Neural cell (in vitro differentiated cells): Measurements from ENCODE around the gene SHOX. TPM values are rescaled to one million over a fixed set of nuclear protein-coding genes. Genes with fewer than 3 reads are reported as not detected.

Experiments
- H2AFZ ChIP-seq: fragments of 200-600, 300-800 bp; sonication (generic), shearing (Covaris generic); 2 replicates; pipeline ENCODE4 v1.6.0; 2014; ENCODE audit warnings: low read depth, mild to moderate bottlenecking, antibody characterized with exemption, low read length, moderate library complexity
- H3F3A ChIP-seq: fragments of 200-600 bp; shearing (Covaris generic); 2 replicates; pipeline ENCODE4 v1.6.1; 2016; ENCODE audit warnings: mild to moderate bottlenecking, moderate library complexity, mixed read lengths, antibody characterized with exemption, low read length; ENCODE audit not compliant: insufficient read depth, poor library complexity, severe bottlenecking
- H3K27ac ChIP-seq: fragments of 200-600, 300-800 bp; sonication (generic), shearing (Covaris generic); 2 replicates; pipeline ENCODE4 v1.5.1; 2014; ENCODE audit warnings: mild to moderate bottlenecking, low read length, moderate library complexity
- H3K27me3 ChIP-seq: fragments of 300-800, 200-600 bp; sonication (generic), shearing (Covaris generic); 2 replicates; pipeline ENCODE4 v1.6.0; 2014; ENCODE audit warnings: mild to moderate bottlenecking, low read depth, low read length, moderate library complexity; ENCODE audit not compliant: insufficient read depth
- H3K36me3 ChIP-seq: fragments of 300-800, 200-600 bp; sonication (generic), shearing (Covaris generic); 2 replicates; pipeline ENCODE4 v1.5.1; 2014; ENCODE audit warnings: mild to moderate bottlenecking, antibody characterized with exemption, low read length, moderate library complexity; ENCODE audit not compliant: insufficient read depth
- H3K4me2 ChIP-seq: fragments of 300-800, 200-600 bp; sonication (generic), shearing (Covaris generic); 2 replicates; pipeline ENCODE4 v1.6.0; 2014; ENCODE audit warnings: mild to moderate bottlenecking, low read length
- H3K4me3 ChIP-seq: fragments of 300-800, 200-600 bp; sonication (generic), shearing (Covaris generic); 2 replicates; pipeline ENCODE4 v1.5.1; 2014; ENCODE audit warnings: mild to moderate bottlenecking, low read length, moderate library complexity
- H3K79me2 ChIP-seq: fragments of 200-600 bp; shearing (Covaris generic); replicated peaks from 2 replicates; pipeline ENCODE4 v1.6.0; 2014; ENCODE audit warnings: mild to moderate bottlenecking, low read length, moderate library complexity; ENCODE audit not compliant: insufficient read depth
- H3K9ac ChIP-seq: fragments of 300-800, 200-600 bp; sonication (generic), shearing (Covaris generic); 2 replicates; pipeline ENCODE4 v1.6.1; 2016; ENCODE audit warnings: mild to moderate bottlenecking, low read length, mixed read lengths
- H3K9me2 ChIP-seq: fragments of 200-600 bp; shearing (Covaris generic); 2 replicates; pipeline ENCODE4 v1.6.1; 2016; ENCODE audit warnings: mild to moderate bottlenecking, low read length, mixed read lengths; ENCODE audit not compliant: insufficient read depth
- H3K9me3 ChIP-seq: fragments of 200-600, 300-800 bp; sonication (generic), shearing (Covaris generic); 2 replicates; pipeline ENCODE4 v1.6.1; 2016; ENCODE audit warnings: mild to moderate bottlenecking, mixed run types, low read length, moderate library complexity, mixed read lengths
- H4K20me1 ChIP-seq: fragments of 200-600 bp; shearing (Covaris generic); 2 replicates; pipeline ENCODE4 v1.6.1; 2016; ENCODE audit warnings: mild to moderate bottlenecking, mixed run types; ENCODE audit not compliant: insufficient read depth
- EP300 ChIP-seq: fragments of 450-650 bp; conservative IDR thresholded peaks from 2 replicates; pipeline ENCODE4 v1.6.1; 2014; ENCODE audit warnings: antibody characterized with exemption, mild to moderate bottlenecking, moderate library complexity; ENCODE audit not compliant: poor library complexity, severe bottlenecking
- EZH2 ChIP-seq: fragments of 200-600, 300-800 bp; shearing (Covaris generic), sonication (generic); IDR thresholded peaks from 2 replicates; pipeline ENCODE4 v1.6.1; 2014; ENCODE audit warnings: antibody characterized with exemption, low read length, borderline replicate concordance, mild to moderate bottlenecking; ENCODE audit not compliant: insufficient read depth, poor library complexity, severe bottlenecking
- MXI1 ChIP-seq: fragments of 450-650 bp; conservative IDR thresholded peaks from 2 replicates; pipeline ENCODE4 v1.6.1; 2014; ENCODE audit warnings: antibody characterized with exemption, mild to moderate bottlenecking; ENCODE audit not compliant: poor library complexity, severe bottlenecking
- POLR2AphosphoS5 ChIP-seq: IDR thresholded peaks from 2 replicates; pipeline ENCODE4 v1.6.1; 2012
- RAD21 ChIP-seq: fragments of 450-650 bp; conservative IDR thresholded peaks from 2 replicates; pipeline ENCODE4 v1.6.1; 2014; ENCODE audit warnings: antibody characterized with exemption, mild to moderate bottlenecking, moderate library complexity
- REST ChIP-seq: IDR thresholded peaks from 2 replicates; pipeline ENCODE4 v1.6.1; 2012; ENCODE audit warnings: borderline replicate concordance
- SMC3 ChIP-seq: fragments of 450-650 bp; conservative IDR thresholded peaks from 2 replicates; pipeline ENCODE4 v1.6.1; 2014; ENCODE audit warnings: antibody characterized with exemption, mild to moderate bottlenecking, moderate library complexity; ENCODE audit not compliant: poor library complexity
- TAF1 ChIP-seq: IDR thresholded peaks from 2 replicates; pipeline ENCODE4 v1.6.1; 2012; ENCODE audit warnings: low read depth
- polyA plus RNA-seq: library from polyadenylated mRNA; depleted of rRNA; stranded (reverse); fragments of >200 nt; gene quantifications from 2 replicates; pipeline ENCODE4 v1.2.3, GENCODE V29; 2014
- TF ChIP-seq, protein P1 (sequence below): fragments of 450-650 bp; IDR thresholded peaks from 2 replicates; pipeline ENCODE4 v1.5.1; 2014; ENCODE audit warnings: antibody characterized with exemption, mild to moderate bottlenecking, moderate library complexity; ENCODE audit not compliant: poor library complexity, severe bottlenecking

The SHOX gene
- polyA plus RNA-seq, 1 donor from 2014 or later: not detected

GRCh38 chrX:626745-627509 is 3.7 kb upstream of the SHOX start:
- Histone ChIP-seq H3K36me3 (no peaks in the 10 kb centered on the region), H3F3A (no peaks in the 10 kb centered on the region), H3K9ac (no peak overlapping the region), H3K27ac (no peak overlapping the region), H3K4me3 (no peak overlapping the region), H3K79me2 (no peaks in the 10 kb centered on the region), H2AFZ (no peak overlapping the region), H3K9me2 (no peaks in the 10 kb centered on the region), H3K9me3 (no peaks in the 10 kb centered on the region), H3K4me2 (no peak overlapping the region), H4K20me1 (no peaks in the 10 kb centered on the region), H3K27me3 (peaks cover 91% of the 10 kb centered on the region)
- TF ChIP-seq REST (no peak), MXI1 (no peak)

- Histone ChIP-seq H3K9me2 (no peaks in the 10 kb centered on the region), H3K4me2 (no peak overlapping the region), H3F3A (no peaks in the 10 kb centered on the region), H4K20me1 (no peaks in the 10 kb centered on the region), H3K27me3 (peaks cover 91% of the 10 kb centered on the region), H3K27ac (no peak overlapping the region), H3K9me3 (no peaks in the 10 kb centered on the region), H3K79me2 (no peaks in the 10 kb centered on the region), H3K4me3 (no peak overlapping the region), H2AFZ (no peak overlapping the region), H3K9ac (no peak overlapping the region), H3K36me3 (no peaks in the 10 kb centered on the region)
- TF ChIP-seq MXI1 (no peak), TAF1 (no peak), RAD21 (no peak), REST (no peak), SMC3 (no peak), EP300 (no peak), EZH2 (no peak), POLR2AphosphoS5 (no peak)
- TF ChIP-seq, protein P1, sequence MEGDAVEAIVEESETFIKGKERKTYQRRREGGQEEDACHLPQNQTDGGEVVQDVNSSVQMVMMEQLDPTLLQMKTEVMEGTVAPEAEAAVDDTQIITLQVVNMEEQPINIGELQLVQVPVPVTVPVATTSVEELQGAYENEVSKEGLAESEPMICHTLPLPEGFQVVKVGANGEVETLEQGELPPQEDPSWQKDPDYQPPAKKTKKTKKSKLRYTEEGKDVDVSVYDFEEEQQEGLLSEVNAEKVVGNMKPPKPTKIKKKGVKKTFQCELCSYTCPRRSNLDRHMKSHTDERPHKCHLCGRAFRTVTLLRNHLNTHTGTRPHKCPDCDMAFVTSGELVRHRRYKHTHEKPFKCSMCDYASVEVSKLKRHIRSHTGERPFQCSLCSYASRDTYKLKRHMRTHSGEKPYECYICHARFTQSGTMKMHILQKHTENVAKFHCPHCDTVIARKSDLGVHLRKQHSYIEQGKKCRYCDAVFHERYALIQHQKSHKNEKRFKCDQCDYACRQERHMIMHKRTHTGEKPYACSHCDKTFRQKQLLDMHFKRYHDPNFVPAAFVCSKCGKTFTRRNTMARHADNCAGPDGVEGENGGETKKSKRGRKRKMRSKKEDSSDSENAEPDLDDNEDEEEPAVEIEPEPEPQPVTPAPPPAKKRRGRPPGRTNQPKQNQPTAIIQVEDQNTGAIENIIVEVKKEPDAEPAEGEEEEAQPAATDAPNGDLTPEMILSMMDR: no peak
These were observed 3.0 kb upstream of the SHOX start for GRCh38 chrX:627510-627981.
